IMR-90 (cell line): ENCODE results near the gene ACE. TPM values are rescaled to one million over a fixed set of nuclear protein-coding genes. Genes with fewer than 3 reads are reported as not detected.

Source experiments
- ATAC-seq: fragments of 200-7000 bp; cut with Tn5 transposase; 2 replicates; pipeline ENCODE4 v1.9.1; 2020; ENCODE audit warnings: low read depth, mild to moderate bottlenecking, moderate library complexity
- BruUV-seq: library from RNA; stranded (reverse); fragments of 400-500 nt; replicated peaks from 2 replicates; lab custom pipeline; 2021; lab: Mats Ljungman, UMichigan
- CTCF ChIA-PET: fragments of 300-600 bp; formaldehyde crosslinking; extraction: SDS; loops from one replicate; lab custom pipeline; 2021; ENCODE audit warnings: antibody characterized with exemption; lab: Yijun Ruan, JAX
- POLR2A ChIA-PET: fragments of 300-600 bp; sonication (Branson Sonifier 250); formaldehyde crosslinking; loops from one replicate; lab custom pipeline; 2022; ENCODE audit warnings: antibody characterized with exemption; ENCODE audit not compliant: unreplicated experiment; lab: Charles Lee
- DNase-seq: peaks from one replicate; pipeline ENCODE4 v3.0.0; 2013
- H2AFZ ChIP-seq: replicated peaks from 2 replicates; pipeline ENCODE3; 2013; ENCODE audit warnings: low read length, mild to moderate bottlenecking; ENCODE audit not compliant: poor library complexity
- H2AK5ac ChIP-seq: 2 replicates; pipeline ENCODE4 v1.6.1; 2013; ENCODE audit warnings: low read depth, low read length, inconsistent platforms
- H2AK9ac ChIP-seq: replicated peaks from 2 replicates; pipeline ENCODE3; 2013; ENCODE audit warnings: mild to moderate bottlenecking, low read depth, low read length, moderate library complexity; ENCODE audit not compliant: poor library complexity
- H2BK120ac ChIP-seq: 2 replicates; pipeline ENCODE4 v1.6.1; 2013; ENCODE audit warnings: low read depth, low read length, inconsistent platforms
- H2BK15ac ChIP-seq: 3 replicates; pipeline ENCODE4 v1.6.1; 2013; ENCODE audit warnings: low read depth, low read length, inconsistent platforms
- H2BK20ac ChIP-seq: 2 replicates; pipeline ENCODE4 v1.6.1; 2013; ENCODE audit warnings: low read depth, mild to moderate bottlenecking, inconsistent platforms, low read length, moderate library complexity
- H2BK5ac ChIP-seq: 2 replicates; pipeline ENCODE4 v1.6.1; 2013; ENCODE audit warnings: mild to moderate bottlenecking, low read depth, low read length, inconsistent platforms; ENCODE audit not compliant: poor library complexity, severe bottlenecking
- H3K14ac ChIP-seq: replicated peaks from 2 replicates; pipeline ENCODE4 v1.6.1; 2013; ENCODE audit warnings: low read depth, low read length, inconsistent platforms
- H3K18ac ChIP-seq: 2 replicates; pipeline ENCODE4 v1.6.1; 2013; ENCODE audit warnings: low read depth, low read length, control low read depth
- H3K23ac ChIP-seq: 2 replicates; pipeline ENCODE4 v1.6.1; 2013; ENCODE audit warnings: low read depth, low read length, inconsistent platforms
- H3K27ac ChIP-seq: 2 replicates; pipeline ENCODE4 v1.5.1; 2013; ENCODE audit warnings: mild to moderate bottlenecking, control low read depth, low read length; ENCODE audit not compliant: insufficient read depth
- H3K27me3 ChIP-seq: 2 replicates; pipeline ENCODE4 v1.6.1; 2013; ENCODE audit warnings: low read length; ENCODE audit not compliant: control insufficient read depth, insufficient read depth
- H3K36me3 ChIP-seq: 2 replicates; pipeline ENCODE4 v1.6.1; 2013; ENCODE audit warnings: low read length, mixed read lengths; ENCODE audit not compliant: control insufficient read depth, insufficient read depth
- H3K4ac ChIP-seq: 2 replicates; pipeline ENCODE4 v1.6.1; 2013; ENCODE audit warnings: low read depth, low read length, inconsistent platforms
- H3K4me1 ChIP-seq: 2 replicates; pipeline ENCODE4 v1.6.1; 2013; ENCODE audit warnings: low read length, mixed read lengths; ENCODE audit not compliant: control insufficient read depth, insufficient read depth
- H3K4me2 ChIP-seq: 2 replicates; pipeline ENCODE4 v1.6.1; 2013; ENCODE audit warnings: low read depth, mild to moderate bottlenecking, control low read depth, low read length, moderate library complexity
- H3K4me3 ChIP-seq: 2 replicates; pipeline ENCODE4 v1.5.1; 2013; ENCODE audit warnings: low read depth, mild to moderate bottlenecking, control low read depth, low read length, moderate library complexity; ENCODE audit not compliant: insufficient read depth
- H3K56ac ChIP-seq: 2 replicates; pipeline ENCODE4 v1.6.1; 2013; ENCODE audit warnings: low read length, inconsistent platforms; ENCODE audit not compliant: insufficient read depth; ENCODE audit errors: extremely low read depth
- H3K79me1 ChIP-seq, 2 experiments: 2 replicates each; pipeline ENCODE4 v1.6.1; 2013; ENCODE audit warnings: low read length in 2 of 2, inconsistent platforms in 1 of 2, low read depth in 1 of 2
- H3K9ac ChIP-seq: 2 replicates; pipeline ENCODE4 v1.6.1; 2013; ENCODE audit warnings: low read depth, low read length, control low read depth
- H3K9me1 ChIP-seq: 2 replicates; pipeline ENCODE4 v1.6.1; 2013; ENCODE audit warnings: low read length, inconsistent platforms; ENCODE audit not compliant: insufficient read depth
- H3K9me3 ChIP-seq: 2 replicates; pipeline ENCODE4 v1.6.1; 2013; ENCODE audit warnings: low read length; ENCODE audit not compliant: control insufficient read depth, insufficient read depth
- H4K20me1 ChIP-seq: 2 replicates; pipeline ENCODE4 v1.6.1; 2013; ENCODE audit warnings: low read length, inconsistent platforms; ENCODE audit not compliant: insufficient read depth
- H4K5ac ChIP-seq: 2 replicates; pipeline ENCODE4 v1.6.1; 2013; ENCODE audit warnings: mild to moderate bottlenecking, low read depth, low read length, control low read depth
- H4K8ac ChIP-seq, 2 experiments: 2 replicates each; pipeline ENCODE4 v1.6.1; 2013; ENCODE audit warnings: low read depth in 2 of 2, low read length in 2 of 2, control low read depth in 1 of 2, inconsistent platforms in 1 of 2
- H4K91ac ChIP-seq: 2 replicates; pipeline ENCODE4 v1.6.1; 2013; ENCODE audit warnings: low read depth, low read length, inconsistent platforms; ENCODE audit not compliant: insufficient read depth
- BHLHE40 ChIP-seq: fragments of 150-350 bp; IDR thresholded peaks from 2 replicates; pipeline ENCODE4 v1.6.1; 2016; ENCODE audit warnings: mild to moderate bottlenecking, low read depth, low read length
- CEBPB ChIP-seq: IDR thresholded peaks from 2 replicates; pipeline ENCODE4 v1.6.1; 2012; ENCODE audit warnings: low read depth, low read length, improper control_type of control experiment
- CHD1 ChIP-seq: IDR thresholded peaks from 2 replicates; pipeline ENCODE4 v1.6.1; 2012; ENCODE audit warnings: low read depth, low read length, improper control_type of control experiment
- CTCF ChIP-seq: conservative IDR thresholded peaks from 2 replicates; pipeline ENCODE4 v1.5.1; 2012; ENCODE audit warnings: mild to moderate bottlenecking, low read depth, low read length, improper control_type of control experiment
- ELK1 ChIP-seq: fragments of 150-350 bp; IDR thresholded peaks from 2 replicates; pipeline ENCODE4 v1.6.1; 2016; ENCODE audit warnings: low read depth, mild to moderate bottlenecking, low read length, moderate library complexity, borderline replicate concordance
- FOS ChIP-seq: fragments of 150-350 bp; IDR thresholded peaks from 2 replicates; pipeline ENCODE4 v1.6.1; 2016; ENCODE audit warnings: low read depth, low read length
- MAFK ChIP-seq: IDR thresholded peaks from 2 replicates; pipeline ENCODE4 v1.6.1; 2012; ENCODE audit warnings: low read depth, low read length, improper control_type of control experiment
- MAZ ChIP-seq: IDR thresholded peaks from 2 replicates; pipeline ENCODE4 v1.6.1; 2012; ENCODE audit warnings: low read depth, mild to moderate bottlenecking, low read length, improper control_type of control experiment, moderate library complexity, borderline replicate concordance
- NFE2L2 ChIP-seq: fragments of 150-350 bp; IDR thresholded peaks from 2 replicates; pipeline ENCODE4 v1.6.1; 2016; ENCODE audit warnings: low read depth, mild to moderate bottlenecking, low read length
- RAD21 ChIP-seq: IDR thresholded peaks from 2 replicates; pipeline ENCODE4 v1.6.1; 2012; ENCODE audit warnings: low read length, improper control_type of control experiment
- RCOR1 ChIP-seq: IDR thresholded peaks from 2 replicates; pipeline ENCODE4 v1.6.1; 2012; ENCODE audit warnings: mild to moderate bottlenecking, low read length, improper control_type of control experiment; ENCODE audit not compliant: insufficient replicate concordance
- RFX5 ChIP-seq: IDR thresholded peaks from 2 replicates; pipeline ENCODE4 v1.8.0; 2012; ENCODE audit warnings: low read depth, mild to moderate bottlenecking, low read length, moderate library complexity
- USF2 ChIP-seq: fragments of 150-350 bp; IDR thresholded peaks from 2 replicates; pipeline ENCODE4 v1.6.1; 2017; ENCODE audit warnings: mild to moderate bottlenecking, antibody characterized with exemption, low read length, low read depth
- WGBS, 2 experiments: methylation state at CpG; one replicate each; pipeline versions ENCODE4 v1.1.5 to v1.1.7; 2013; ENCODE audit warnings: missing lambda C conversion rate in 2 of 2; ENCODE audit not compliant: insufficient read length in 1 of 2; ENCODE audit errors: extremely low coverage in 2 of 2; 5-methylcytosine and 5-hydroxymethylcytosine counted together
- dilution Hi-C: fragments of 300-500 bp; cut with HindIII; formaldehyde crosslinking; loops from one replicate; pipeline ENCODE4 v1.14.3; 2018; ENCODE audit warnings: low sequenced_read_pairs; ENCODE audit not compliant: unreplicated experiment
- in situ Hi-C: fragments of 300-500 bp; cut with MboI; formaldehyde crosslinking; loops from 3 replicates; pipeline ENCODE4 v1.14.3; 2019; ENCODE audit warnings: low sequenced_read_pairs, inconsistent platforms, mixed read lengths
- intact Hi-C: fragments of 100-400 bp; cut with micrococcal nuclease; formaldehyde crosslinking; loops from 2 replicates; pipeline ENCODE4 v1.10.0; 2022
- polyA plus RNA-seq, 3 experiments: library from polyadenylated mRNA; depleted of rRNA; stranded (reverse); fragments of >200 nt; gene quantifications; 2 replicates each; pipeline ENCODE4 v1.2.3, GENCODE V29; 2012; ENCODE audit warnings: low replicate concordance in 1 of 3
- total RNA-seq: library from RNA; depleted of rRNA; stranded (reverse); fragments of >200 nt; gene quantifications from 2 replicates; pipeline ENCODE4 v1.2.3, GENCODE V29; 2012

The ACE gene
- total and polyA plus RNA-seq, 2 of the 4 experiments (the other 2 are of a cell fraction) = 1.4 to 5.8 TPM

- Histone ChIP-seq H4K91ac (no peak overlapping the region), H2BK5ac (peak overlapping the region; percentile 3), H3K4me3 (no peak overlapping the region), H2BK15ac (0 out of 3 replicates have a peak overlapping the region, but pooled peaks have one; percentile 1), H3K14ac (no peak overlapping the region), H2BK20ac (peak overlapping the region; percentile 79), H3K9me3 (no peaks in the 10 kb centered on the region), H4K8ac (no peak overlapping the region), H3K18ac (peak overlapping the region; percentile 16; the same call in 1 of the 2 replicates), H3K9me1 (peaks cover 4% of the 10 kb centered on the region; the same call in 1 of the 2 replicates), H4K5ac (no peak overlapping the region), H3K36me3 (no peaks in the 10 kb centered on the region), H3K56ac (no peak overlapping the region), H3K79me1 (no peaks in the 10 kb centered on the region), H3K4me2 (peak overlapping the region; percentile 6; the same call in 1 of the 2 replicates), H2AFZ (no peak overlapping the region), H3K27me3 (peaks cover 18% of the 10 kb centered on the region), H2AK9ac (no peak overlapping the region), H2AK5ac (no peak overlapping the region), H4K20me1 (no peaks in the 10 kb centered on the region), H3K9ac (no peak overlapping the region), H3K4ac (peak overlapping the region; percentile 6; the same call in 1 of the 2 replicates), H3K23ac (0 out of 2 replicates have a peak overlapping the region, but pooled peaks have one; percentile 1), H3K27ac (no peak overlapping the region), H2BK120ac (peak overlapping the region; percentile 62), H3K4me1 (peaks cover 3% of the 10 kb centered on the region)
- peak; percentile 60 for ATAC-seq
- in situ Hi-C loops = no loop called here
- WGBS, 2 experiments = no CpG with 5 or more reads among the region's 6 CpGs
- dilution Hi-C loops = no loop called here
- peak; percentile 86 for DNase-seq
- ChIA-PET POLR2A (no interaction called here), CTCF (no interaction called here)
- no TSS peak for BruUV-seq
- intact Hi-C loops = no loop called here
- TF ChIP-seq MAZ (no peak), CEBPB (peak; percentile 87), MAFK (no peak), RAD21 (no peak), CHD1 (no peak), BHLHE40 (peak; percentile 9; the same call in 1 of the 2 replicates), NFE2L2 (no peak), FOS (peak; percentile 66), CTCF (no peak), RFX5 (no peak), ELK1 (no peak), RCOR1 (no peak), USF2 (peak; percentile 31; the same call in 1 of the 2 replicates)
Measured at GRCh38 chr17:63516910-63517824, 40.3 kb downstream of the ACE start.
